A673 (cell line): ENCODE results near the gene C2CD3. TPM values are rescaled to one million over a fixed set of nuclear protein-coding genes. Genes with fewer than 3 reads are reported as not detected.

Source experiments
- BruUV-seq: library from RNA; stranded (reverse); fragments of 400-500 nt; replicated peaks from 2 replicates; lab custom pipeline; 2021; lab: Mats Ljungman, UMichigan
- CTCF ChIA-PET: fragments of 300-600 bp; sonication (Branson Sonifier 250); formaldehyde crosslinking; loops from one replicate; lab custom pipeline; 2022; ENCODE audit warnings: antibody characterized with exemption; lab: Charles Lee
- POLR2A ChIA-PET: fragments of 300-600 bp; sonication (Branson Sonifier 250); formaldehyde crosslinking; loops from one replicate; lab custom pipeline; 2022; ENCODE audit warnings: antibody characterized with exemption; ENCODE audit not compliant: low non-redundant PET; lab: Charles Lee
- DNase-seq: peaks from one replicate; pipeline ENCODE4 v3.0.0-alpha.2; 2015; ENCODE audit warnings: low spot score
- H3K27ac ChIP-seq: fragments of 200-600 bp; sonication (generic); 2 replicates; pipeline ENCODE4 v1.5.1; 2016; ENCODE audit warnings: mixed run types, low read depth, mild to moderate bottlenecking, mixed read lengths, antibody characterized with exemption, low read length; ENCODE audit not compliant: poor library complexity, severe bottlenecking
- H3K27me3 ChIP-seq: fragments of 200-600 bp; sonication (generic); replicated peaks from 2 replicates; pipeline ENCODE4 v1.6.1; 2017; ENCODE audit warnings: mixed run types, low read depth, mild to moderate bottlenecking, mixed read lengths, antibody characterized with exemption, low read length; ENCODE audit not compliant: insufficient read depth, poor library complexity
- H3K36me3 ChIP-seq: fragments of 200-600 bp; sonication (generic); 2 replicates; pipeline ENCODE4 v1.6.1; 2016; ENCODE audit warnings: mixed run types, mild to moderate bottlenecking, mixed read lengths, antibody characterized with exemption, low read length; ENCODE audit not compliant: insufficient read depth, poor library complexity, severe bottlenecking
- H3K4me1 ChIP-seq: fragments of 200-600 bp; sonication (generic); 2 replicates; pipeline ENCODE4 v1.6.1; 2017; ENCODE audit warnings: mixed run types, mild to moderate bottlenecking, mixed read lengths, antibody characterized with exemption, low read length; ENCODE audit not compliant: insufficient read depth, poor library complexity, severe bottlenecking
- H3K4me3 ChIP-seq: fragments of 200-600 bp; sonication (generic); 2 replicates; pipeline ENCODE4 v1.5.1; 2016; ENCODE audit warnings: low read depth, mixed run types, mild to moderate bottlenecking, mixed read lengths, low read length; ENCODE audit not compliant: poor library complexity, severe bottlenecking
- H3K9me3 ChIP-seq: fragments of 200-600 bp; sonication (generic); 2 replicates; pipeline ENCODE4 v1.6.1; 2016; ENCODE audit warnings: mixed run types, low read depth, mild to moderate bottlenecking, mixed read lengths, antibody characterized with exemption, low read length; ENCODE audit not compliant: poor library complexity, severe bottlenecking
- CTCF ChIP-seq: fragments of 300-800, 200-600 bp; sonication (generic); conservative IDR thresholded peaks from 2 replicates; pipeline ENCODE4 v1.5.1; 2017; ENCODE audit warnings: low read depth, mild to moderate bottlenecking, antibody characterized with exemption, low read length, moderate library complexity, mixed read lengths
- EZH2 ChIP-seq: fragments of 200-600 bp; sonication (generic); IDR thresholded peaks from 2 replicates; pipeline ENCODE4 v1.6.1; 2017; ENCODE audit warnings: borderline replicate concordance, low read depth, mild to moderate bottlenecking, mixed read lengths, antibody characterized with exemption, low read length; ENCODE audit not compliant: poor library complexity, severe bottlenecking
- intact Hi-C: fragments of 100-400 bp; cut with micrococcal nuclease; formaldehyde crosslinking; loops from one replicate; pipeline ENCODE4 v1.10.0; 2022; ENCODE audit not compliant: unreplicated experiment
- total RNA-seq: library from RNA; stranded (reverse); gene quantifications from 2 replicates; pipeline ENCODE4 v1.2.3, GENCODE V29; 2021

Gene C2CD3
- total RNA-seq, 1 experiment from 2014 or later = 49.1 TPM

- no peak for TF ChIP-seq EZH2
- no peak for DNase-seq
- Histone ChIP-seq H3K4me1 (peaks cover 24% of the 10 kb centered on the region), H3K27ac (peak overlapping the region; percentile 92), H3K4me3 (peak overlapping the region; percentile 71), H3K36me3 (peaks cover 25% of the 10 kb centered on the region), H3K9me3 (no peaks in the 10 kb centered on the region), H3K27me3 (no peaks in the 10 kb centered on the region)
- ChIA-PET POLR2A (no interaction called here), CTCF (no interaction called here)
- TSS peak; percentile 92 for BruUV-seq
- intact Hi-C loops = no loop called here
These were observed 186.9 kb downstream of the C2CD3 start for GRCh38 chr11:73983741-73984538.

- Histone ChIP-seq H3K4me3 (peak overlapping the region; percentile 71), H3K4me1 (peaks cover 24% of the 10 kb centered on the region), H3K36me3 (peaks cover 32% of the 10 kb centered on the region), H3K27ac (peak overlapping the region; percentile 92), H3K9me3 (no peaks in the 10 kb centered on the region), H3K27me3 (no peaks in the 10 kb centered on the region)
- BruUV-seq = no TSS peak
- intact Hi-C loops = no loop called here
- ChIA-PET POLR2A (interaction anchor here (1.1 kb wide), 1 partner anchor 13 kb away, joined by 4 read pairs; no protein-coding TSS in a partner anchor), CTCF (interaction anchor here (0.9 kb wide), 1 partner anchor 273 kb away, joined by 5 read pairs; no protein-coding TSS in a partner anchor)
- peak; percentile 98 for DNase-seq
- TF ChIP-seq CTCF (no peak), EZH2 (no peak)
These were observed 187.6 kb downstream of the C2CD3 start for GRCh38 chr11:73982990-73983740.

DNA sequence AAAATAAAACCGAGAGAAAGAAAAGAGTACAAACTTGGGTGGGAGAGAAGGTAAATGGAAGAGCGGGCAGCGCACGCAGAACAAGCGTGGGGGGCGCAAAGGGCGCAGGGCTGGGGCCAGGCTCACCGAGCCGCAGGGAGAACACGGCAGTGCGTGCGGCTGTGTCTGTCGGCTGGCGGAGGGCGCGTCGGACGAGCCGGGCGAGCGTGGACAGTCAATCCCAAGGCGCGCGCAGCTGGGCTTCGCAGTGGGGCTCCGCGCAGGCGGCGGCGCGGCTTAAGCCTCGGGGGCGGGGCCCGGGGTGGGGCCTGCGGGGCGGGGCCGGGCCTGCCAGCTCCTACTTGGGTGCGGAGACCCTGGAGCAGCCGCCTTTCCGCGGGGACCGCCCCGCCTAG is 188.2 kb downstream of the C2CD3 start, which contains the start of gene UCP2:
Gene UCP2 (minus strand): TSS at position 249 of the 395 bp plus-strand sequence. CDS start 4,465 bp downstream, outside the sequence.
- CTCF ChIA-PET = interaction anchor here (0.9 kb wide), 1 partner anchor 273 kb away, joined by 5 read pairs; no protein-coding TSS in a partner anchor
- POLR2A ChIA-PET = interaction anchor here (1.1 kb wide), 1 partner anchor 12 kb away, joined by 4 read pairs; no protein-coding TSS in a partner anchor
- TF ChIP-seq EZH2 (no peak), CTCF (no peak)
- Histone ChIP-seq H3K36me3 (peaks cover 38% of the 10 kb centered on the region), H3K27me3 (no peaks in the 10 kb centered on the region), H3K9me3 (no peaks in the 10 kb centered on the region), H3K27ac (peak within 1 kb of the TSS; percentile 92), H3K4me1 (peaks cover 24% of the 10 kb centered on the region), H3K4me3 (peak within 1 kb of the TSS; percentile 71)
- no TSS peak for BruUV-seq
- peak; percentile 96 for DNase-seq
- intact Hi-C loops = no loop called here
